HCT116 (cell line): Measurements from ENCODE around the gene RGS9BP. TPM values are rescaled to one million over a fixed set of nuclear protein-coding genes. Genes with fewer than 3 reads are reported as not detected.

Experiments used
- ATAC-seq: fragments of 200-7000 bp; cut with Tn5 transposase; 2 replicates; pipeline ENCODE4 v1.9.1; 2020; ENCODE audit warnings: mild to moderate bottlenecking, moderate library complexity
- BruUV-seq: library from RNA; stranded (reverse); fragments of 400-500 nt; replicated peaks from 2 replicates; lab custom pipeline; 2021; lab: Mats Ljungman, UMichigan
- CTCF ChIA-PET: fragments of 300-600 bp; sonication (Branson Sonifier 250); formaldehyde crosslinking; loops from one replicate; lab custom pipeline; 2021; ENCODE audit warnings: antibody characterized with exemption; lab: Charles Lee
- POLR2A ChIA-PET: fragments of 300-600, 350-600 bp; sonication (Branson Sonifier 250); formaldehyde crosslinking; loops from one replicate; lab custom pipeline; 2021; ENCODE audit warnings: antibody characterized with exemption; lab: Charles Lee
- RAD21 ChIA-PET, 2 experiments: fragments of 300-600 bp; sonication (Branson Sonifier 250); formaldehyde crosslinking; loops; one replicate each; lab custom pipeline; 2023; ENCODE audit warnings: low total read pairs in 2 of 2; ENCODE audit not compliant: uncharacterized antibody in 2 of 2, unreplicated experiment in 2 of 2, low non-redundant PET in 1 of 2; lab: Charles Lee
- DNase-seq: peaks from one replicate; pipeline ENCODE4 v3.0.0-alpha.2; 2010; ENCODE audit warnings: low read depth, low spot score
- H2AFZ ChIP-seq: fragments of 200-600 bp; shearing (Covaris generic), sonication (generic); 2 replicates; pipeline ENCODE4 v1.6.1; 2017; ENCODE audit warnings: low read depth, mixed run types, mixed read lengths, antibody characterized with exemption, low read length; ENCODE audit not compliant: poor library complexity, severe bottlenecking
- H3K27ac ChIP-seq: 2 replicates; pipeline ENCODE4 v1.5.1; 2012; ENCODE audit warnings: low read depth, low read length
- H3K27me3 ChIP-seq: fragments of 200-600 bp; sonication (generic); 2 replicates; pipeline ENCODE4 v1.6.1; 2016; ENCODE audit warnings: mixed run types, low read length, mixed read lengths; ENCODE audit not compliant: insufficient read depth
- H3K36me3 ChIP-seq, 2 experiments: fragments of 200-500 bp in 1 of 2; fragments of 200-600 bp in 1 of 2; sonication (Bioruptor generic) in 1 of 2; sonication (generic) in 1 of 2; 2 replicates each; pipeline versions ENCODE4 v1.5.1 to v1.6.1; 2014 to 2016; ENCODE audit warnings: low read length in 2 of 2, inconsistent platforms in 1 of 2, mixed read lengths in 1 of 2, mixed run types in 1 of 2; ENCODE audit not compliant: insufficient read depth in 2 of 2, control insufficient read depth in 1 of 2
- H3K4me1 ChIP-seq, 2 experiments: fragments of 200-600 bp in 1 of 2; sonication (generic) in 1 of 2; 2 replicates each; pipeline versions ENCODE4 v1.5.1 to v1.6.1; 2012 to 2017; ENCODE audit warnings: low read length in 2 of 2, inconsistent platforms in 1 of 2, mild to moderate bottlenecking in 1 of 2, mixed read lengths in 1 of 2, mixed run types in 1 of 2, moderate library complexity in 1 of 2; ENCODE audit not compliant: insufficient read depth in 2 of 2, control insufficient read depth in 1 of 2
- H3K4me2 ChIP-seq: fragments of 200-600 bp; sonication (generic); 2 replicates; pipeline ENCODE4 v1.6.1; 2017; ENCODE audit warnings: mixed run types, low read length, mixed read lengths
- H3K4me3 ChIP-seq, 2 experiments: fragments of 200-600 bp in 1 of 2; sonication (generic) in 1 of 2; replicated peaks in 1 of 2; 2 replicates each; pipeline ENCODE4 v1.5.1; 2011 to 2016; ENCODE audit warnings: low read length in 2 of 2, control low read depth in 1 of 2, low read depth in 1 of 2, mild to moderate bottlenecking in 1 of 2, mixed read lengths in 1 of 2, mixed run types in 1 of 2
- H3K79me2 ChIP-seq: fragments of 200-600 bp; sonication (generic); 2 replicates; pipeline ENCODE4 v1.6.1; 2017; ENCODE audit warnings: mild to moderate bottlenecking, mixed run types, low read length, moderate library complexity, mixed read lengths; ENCODE audit not compliant: insufficient read depth
- H3K9ac ChIP-seq: fragments of 200-600 bp; sonication (generic); 2 replicates; pipeline ENCODE4 v1.6.1; 2016; ENCODE audit warnings: low read length, mixed read lengths
- H3K9me2 ChIP-seq: fragments of 200-600 bp; sonication (generic), shearing (Covaris generic); 2 replicates; pipeline ENCODE4 v1.6.1; 2017; ENCODE audit warnings: mixed run types, mild to moderate bottlenecking, moderate library complexity; ENCODE audit not compliant: insufficient read depth
- H3K9me3 ChIP-seq, 2 experiments: fragments of 200-500 bp in 1 of 2; fragments of 200-600 bp in 1 of 2; sonication (Bioruptor generic) in 1 of 2; sonication (generic) in 1 of 2; 2 replicates each; pipeline ENCODE4 v1.6.1; 2014 to 2017; ENCODE audit warnings: low read length in 2 of 2, mixed read lengths in 2 of 2, inconsistent platforms in 1 of 2, low read depth in 1 of 2, mild to moderate bottlenecking in 1 of 2, mixed run types in 1 of 2, moderate library complexity in 1 of 2; ENCODE audit not compliant: control insufficient read depth in 1 of 2, insufficient read depth in 1 of 2
- H4K20me1 ChIP-seq: fragments of 200-600 bp; sonication (generic), shearing (Covaris generic); 2 replicates; pipeline ENCODE4 v1.6.1; 2017; ENCODE audit warnings: mixed run types, mild to moderate bottlenecking, moderate library complexity; ENCODE audit not compliant: insufficient read depth
- CBX3 ChIP-seq: IDR thresholded peaks from 2 replicates; pipeline ENCODE4 v1.6.1; 2012; ENCODE audit warnings: low read depth
- CEBPB ChIP-seq: IDR thresholded peaks from 2 replicates; pipeline ENCODE4 v1.6.1; 2012; ENCODE audit warnings: low read depth
- CTCF ChIP-seq, 3 experiments: fragments of 200-600 bp in 1 of 3; sonication (generic) in 1 of 3; IDR thresholded peaks in 2 of 3; conservative IDR thresholded peaks in 1 of 3; 2 replicates each; pipeline ENCODE4 v1.5.1; 2012 to 2017; ENCODE audit warnings: low read depth in 2 of 3, low read length in 2 of 3, antibody characterized with exemption in 1 of 3, borderline replicate concordance in 1 of 3, control low read depth in 1 of 3, mild to moderate bottlenecking in 1 of 3, mixed read lengths in 1 of 3, mixed run types in 1 of 3, moderate library complexity in 1 of 3; ENCODE audit not compliant: insufficient read depth in 1 of 3
- EGR1 ChIP-seq: IDR thresholded peaks from 2 replicates; pipeline ENCODE4 v1.6.1; 2012; ENCODE audit warnings: low read depth
- ELF1 ChIP-seq: IDR thresholded peaks from 2 replicates; pipeline ENCODE4 v1.6.1; 2012; ENCODE audit warnings: low read depth, borderline replicate concordance
- EZH2 ChIP-seq: fragments of 200-600 bp; sonication (generic); IDR thresholded peaks from 2 replicates; pipeline ENCODE4 v1.6.1; 2017; ENCODE audit warnings: antibody characterized with exemption, mixed run types
- FOSL1 ChIP-seq: IDR thresholded peaks from 2 replicates; pipeline ENCODE4 v1.6.1; 2012; ENCODE audit warnings: low read depth
- MAX ChIP-seq: IDR thresholded peaks from 2 replicates; pipeline ENCODE4 v1.6.1; 2012
- POLR2AphosphoS5 ChIP-seq: IDR thresholded peaks from 2 replicates; pipeline ENCODE4 v1.6.1; 2011; ENCODE audit warnings: mild to moderate bottlenecking, low read depth, low read length, moderate library complexity
- RAD21 ChIP-seq: IDR thresholded peaks from 2 replicates; pipeline ENCODE4 v1.6.1; 2012; ENCODE audit warnings: low read depth, mild to moderate bottlenecking
- REST ChIP-seq: IDR thresholded peaks from 2 replicates; pipeline ENCODE4 v1.6.1; 2012; ENCODE audit warnings: low read depth
- SP1 ChIP-seq: IDR thresholded peaks from 2 replicates; pipeline ENCODE4 v1.6.1; 2012; ENCODE audit warnings: low read depth
- TCF7L2 ChIP-seq: IDR thresholded peaks from 2 replicates; pipeline ENCODE4 v1.7.0; 2011; ENCODE audit warnings: borderline replicate concordance, inconsistent platforms; ENCODE audit not compliant: insufficient read depth, insufficient read length; ENCODE audit errors: extremely low read depth
- YY1 ChIP-seq: IDR thresholded peaks from 2 replicates; pipeline ENCODE4 v1.6.1; 2011; ENCODE audit warnings: low read length, low read depth, moderate library complexity, mild to moderate bottlenecking; ENCODE audit not compliant: insufficient replicate concordance; ENCODE audit errors: extremely low read depth
- ZFX ChIP-seq: fragments of 450-650 bp; IDR thresholded peaks from 2 replicates; pipeline ENCODE4 v1.6.1; 2017
- ZNF274 ChIP-seq: fragments of 200-500 bp; sonication (Bioruptor generic); IDR thresholded peaks from 2 replicates; pipeline ENCODE4 v1.6.1; 2014; ENCODE audit warnings: mild to moderate bottlenecking, low read depth, low read length, inconsistent platforms
- intact Hi-C: fragments of 100-400 bp; cut with micrococcal nuclease; formaldehyde crosslinking; loops from 2 replicates; pipeline ENCODE4 v1.10.0; 2022
- total RNA-seq: library from RNA; stranded (reverse); gene quantifications from one replicate; pipeline ENCODE4 v1.2.1, GENCODE V29; 2021; ENCODE audit not compliant: unreplicated experiment

The RGS9BP gene
- total RNA-seq, 1 experiment from 2014 or later: 0.54 TPM

GRCh38 chr19:32686847-32687475 lies 11.3 kb downstream of the RGS9BP start (continued):
- TF ChIP-seq FOSL1: no peak
- TF ChIP-seq TCF7L2: no peak
- TF ChIP-seq CEBPB: no peak
- TF ChIP-seq POLR2AphosphoS5: no peak
- no peak for TF ChIP-seq SP1
- TF ChIP-seq EZH2: no peak
- TF ChIP-seq EGR1: no peak
- no peak for TF ChIP-seq CBX3
- no peak for TF ChIP-seq MAX
- TF ChIP-seq ZFX: no peak
- TF ChIP-seq RAD21: no peak
- TF ChIP-seq ZNF274: no peak
- no peak for TF ChIP-seq CTCF (IDR thresholded peaks at IDR 0.05 in 2 of 3, conservative IDR thresholded peaks at IDR 0.05 in 1 of 3; ENCODE audit: borderline replicate concordance in 1 of 3, insufficient read depth in 1 of 3, low read depth in 2 of 3, low read length in 2 of 3)
- TF ChIP-seq, all 23 proteins: peak for 0

GRCh38 chr19:32687681-32688080 lies 12.0 kb downstream of the RGS9BP start:
- POLR2A ChIA-PET: interaction anchor here (0.7 kb wide), 1 partner anchor 354 kb away, joined by 3 read pairs; no protein-coding TSS in a partner anchor
- CTCF ChIA-PET: no interaction called here
- Histone ChIP-seq H3K4me1 (peaks cover 12 to 23% of the 10 kb centered on the region in 2 experiments), H3K9me2 (no peaks in the 10 kb centered on the region), H3K4me2 (no peak overlapping the region), H2AFZ (no peak overlapping the region), H3K79me2 (peaks cover 8% of the 10 kb centered on the region), H3K36me3 (no peaks in the 10 kb centered on the region), H3K9me3 (no peaks in the 10 kb centered on the region), H4K20me1 (no peaks in the 10 kb centered on the region), H3K27me3 (no peaks in the 10 kb centered on the region), H3K9ac (no peak overlapping the region), H3K27ac (no peak overlapping the region), H3K4me3 (no peak overlapping the region)
- ATAC-seq (no peak), DNase-seq (no peak)
- RAD21 ChIA-PET: no interaction called here
- no TSS peak for BruUV-seq
- intact Hi-C loops: no loop called here
- TF ChIP-seq ZNF274 (no peak), RAD21 (no peak), ZFX (no peak), EGR1 (no peak), CTCF (IDR thresholded peaks at IDR 0.05 in 2 of 3, conservative IDR thresholded peaks at IDR 0.05 in 1 of 3; ENCODE audit: borderline replicate concordance in 1 of 3, insufficient read depth in 1 of 3, low read depth in 2 of 3, low read length in 2 of 3) (no peak), TCF7L2 (no peak), YY1 (no peak), FOSL1 (no peak), REST (no peak), ELF1 (no peak), EZH2 (no peak)
